Measurements from ENCODE around the gene HADHA.
A peak's percentile ranks its signal among the peaks of the same experiment; 100 is the strongest.

The HADHA gene

DNA sequence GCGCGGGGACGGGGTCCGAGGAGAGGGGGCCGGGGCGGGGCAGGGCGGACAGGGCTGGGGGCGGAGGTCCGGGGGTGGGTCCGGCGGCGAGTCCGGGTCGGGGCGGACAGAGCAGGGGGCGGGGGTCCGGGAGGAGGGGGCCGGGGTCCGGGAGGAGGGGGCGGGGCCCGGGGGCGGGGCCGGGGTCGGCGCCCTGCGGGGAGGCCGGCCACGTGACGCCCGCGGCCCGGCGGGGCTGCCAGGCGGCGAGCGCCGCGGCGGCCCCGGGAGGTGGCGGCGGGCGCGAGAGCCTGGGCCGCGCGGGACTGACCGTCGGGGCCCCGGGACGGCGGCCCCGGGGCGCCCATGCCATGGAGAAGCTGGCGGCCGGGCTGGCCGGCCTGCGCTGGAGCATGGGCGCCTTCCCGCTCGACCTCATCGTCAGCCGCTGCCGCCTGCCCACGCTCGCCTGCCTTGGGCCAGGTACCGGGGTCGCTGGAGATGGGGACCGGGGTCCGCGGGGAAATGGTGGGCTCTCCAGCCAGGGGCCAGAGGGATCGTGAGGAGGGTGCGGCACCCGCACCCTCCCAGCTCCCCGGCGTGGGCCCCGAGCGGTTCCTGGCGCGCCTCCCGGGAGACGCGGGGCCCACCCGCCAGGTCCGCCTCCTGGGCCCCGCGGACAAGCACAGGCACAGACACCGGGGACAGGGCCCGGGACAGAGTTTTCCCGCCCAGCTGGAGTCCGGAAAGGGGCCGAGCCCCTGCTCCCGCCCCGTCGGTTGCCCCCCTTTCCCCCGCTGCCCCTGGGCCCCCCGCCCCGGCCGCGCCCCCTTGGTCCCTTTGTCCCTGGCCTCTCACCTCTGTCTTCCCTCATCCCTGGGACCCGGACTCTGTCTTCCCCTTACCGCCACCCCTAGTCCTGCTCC, 71.3 kb downstream of the HADHA start, which contains the start of gene GAREM2:
Gene GAREM2 (plus strand): TSS at position 218 of the 905 bp plus-strand sequence. CDS start 133 bp downstream, at position 351.
- peak; percentile 38 for DNase-seq

GRCh38 chr2:26172189-26172870, 72.1 kb downstream of the HADHA start:
- peak; percentile 18 for DNase-seq

GRCh38 chr2:26170795-26171194, 73.6 kb downstream of the HADHA start:
- no peak for DNase-seq

- no peak for DNase-seq
Measured at GRCh38 chr2:26169681-26170414, 74.6 kb downstream of the HADHA start.

- no peak for DNase-seq
Measured at GRCh38 chr2:26169226-26169625, 75.2 kb downstream of the HADHA start.

DNA sequence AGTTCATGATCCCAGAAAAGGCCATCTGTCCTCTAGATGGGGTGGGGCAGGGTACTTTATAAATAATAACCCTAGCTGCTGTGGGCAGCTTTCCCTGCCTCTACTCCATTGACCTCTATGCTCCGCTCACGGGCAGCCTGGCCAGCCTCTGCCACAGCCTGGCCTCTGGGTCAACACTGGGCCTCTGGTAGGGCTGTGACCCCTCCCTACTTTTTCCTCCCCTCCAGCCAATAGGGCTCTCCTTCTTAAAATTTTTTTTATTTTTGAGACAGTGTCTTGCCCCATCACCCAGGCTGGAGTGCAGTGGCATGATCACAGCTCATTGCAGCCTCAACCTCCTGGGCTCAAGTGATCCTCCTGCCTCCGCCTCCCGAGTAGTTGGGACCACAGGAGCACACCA, 75.6 kb downstream of the HADHA start:
- DNase-seq, result no peak

DNA sequence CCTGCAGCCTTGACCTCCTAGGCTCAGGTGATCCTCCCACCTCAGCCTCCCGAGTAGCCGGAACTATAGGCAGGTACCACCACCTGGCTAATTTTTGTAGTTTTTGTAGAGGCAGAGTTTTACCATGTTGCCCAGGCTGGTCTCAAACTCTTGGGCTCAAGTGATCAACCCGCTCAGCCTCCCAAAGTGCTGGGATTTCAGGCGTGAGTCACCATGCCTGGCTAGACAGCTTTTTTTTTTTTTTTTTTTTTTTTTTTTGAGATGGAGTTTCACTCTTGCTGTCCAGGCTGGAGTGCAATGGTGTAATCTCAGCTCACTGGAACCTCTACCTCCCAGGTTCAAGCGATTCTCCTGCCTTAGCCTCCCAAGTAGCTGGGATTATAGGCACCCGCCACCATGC, 77.9 kb downstream of the HADHA start:
- DNase-seq, result peak; percentile 16

DNA sequence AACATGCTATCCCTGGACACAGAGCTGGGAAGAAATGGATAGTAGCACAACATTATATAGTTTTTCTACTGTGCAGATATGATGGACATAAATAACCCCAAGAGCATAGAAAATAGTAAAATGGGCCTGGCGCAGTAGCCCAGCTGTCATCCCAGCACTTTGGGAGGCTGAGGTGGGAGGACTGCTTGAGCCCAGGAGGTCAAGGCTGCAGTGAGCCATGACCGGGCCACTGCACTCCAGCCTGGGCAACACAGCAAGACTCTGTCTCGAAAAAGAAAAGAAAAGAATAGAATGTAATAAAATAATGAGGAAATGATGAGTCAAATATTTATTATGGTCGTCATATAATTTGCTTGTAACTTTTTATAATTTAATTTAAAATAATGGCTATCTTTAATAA, 79.0 kb downstream of the HADHA start:
- DNase-seq, result no peak

- no peak for DNase-seq
Measured at GRCh38 chr2:26164641-26165211, 79.7 kb downstream of the HADHA start.

- no peak for DNase-seq
Measured at GRCh38 chr2:26164231-26164630, 80.2 kb downstream of the HADHA start.

- no peak for DNase-seq
Measured at GRCh38 chr2:26162963-26163362, 81.5 kb downstream of the HADHA start.

- DNase-seq, result no peak
Measured at GRCh38 chr2:26161926-26162325, 82.5 kb downstream of the HADHA start.

GRCh38 chr2:26157580-26157979, 86.9 kb downstream of the HADHA start:
- DNase-seq, result no peak

- DNase-seq, result no peak
Measured at GRCh38 chr2:26150243-26150642, 94.2 kb downstream of the HADHA start.

DNA sequence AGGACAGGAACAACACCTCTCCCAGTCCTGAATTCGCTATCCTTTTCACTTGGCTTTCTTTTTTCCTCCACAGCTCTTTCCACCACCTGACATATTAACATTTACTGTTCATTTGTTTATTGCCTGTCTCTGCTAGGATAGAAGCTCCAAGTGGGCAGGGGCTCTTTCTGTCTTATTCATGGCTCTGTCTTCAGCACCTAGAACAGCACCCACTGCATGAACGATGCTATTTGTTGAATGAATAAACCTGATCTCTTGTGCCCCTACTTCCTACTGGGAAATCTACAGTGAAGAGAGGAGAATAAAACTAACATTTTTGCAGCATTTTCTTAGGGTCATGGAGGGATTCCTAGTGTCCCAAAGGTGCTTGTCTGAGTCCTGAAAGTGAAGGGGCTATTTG, 95.9 kb downstream of the HADHA start:
- DNase-seq, result no peak

DNA sequence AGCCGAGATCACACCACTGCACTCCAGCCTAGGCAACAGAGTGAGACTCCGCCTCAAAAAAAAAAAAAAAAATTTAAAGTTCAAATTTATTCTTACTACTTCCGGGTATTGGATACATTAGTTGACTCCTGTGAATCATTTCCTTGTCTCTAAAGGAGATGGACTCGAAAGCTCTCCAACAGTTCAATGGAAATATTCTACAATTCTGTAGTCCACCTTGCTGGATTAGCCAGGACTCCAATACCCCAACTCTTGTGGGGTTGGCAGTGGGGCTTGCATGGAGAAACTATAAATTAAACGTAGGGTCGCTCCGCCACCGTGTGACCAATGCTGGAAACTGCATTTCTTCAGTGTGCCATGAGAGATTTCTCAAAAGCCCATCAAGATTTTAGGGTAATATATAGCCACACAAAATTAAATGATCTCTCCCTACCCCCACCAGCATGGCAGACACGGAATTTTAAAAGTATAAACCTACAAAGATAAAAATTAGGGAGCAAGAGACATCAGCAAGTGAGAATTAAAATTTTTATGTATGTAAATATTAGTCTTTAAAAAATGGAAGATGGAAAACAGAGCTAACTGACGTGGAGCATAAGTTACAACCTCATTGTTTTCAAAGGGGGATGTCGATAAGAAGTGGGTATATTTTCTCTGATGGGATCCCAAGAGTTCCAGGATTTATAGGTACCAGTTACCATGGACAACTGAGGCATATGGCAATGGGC, 99.3 kb downstream of the HADHA start:
- peak; percentile 79 for DNase-seq

DNA sequence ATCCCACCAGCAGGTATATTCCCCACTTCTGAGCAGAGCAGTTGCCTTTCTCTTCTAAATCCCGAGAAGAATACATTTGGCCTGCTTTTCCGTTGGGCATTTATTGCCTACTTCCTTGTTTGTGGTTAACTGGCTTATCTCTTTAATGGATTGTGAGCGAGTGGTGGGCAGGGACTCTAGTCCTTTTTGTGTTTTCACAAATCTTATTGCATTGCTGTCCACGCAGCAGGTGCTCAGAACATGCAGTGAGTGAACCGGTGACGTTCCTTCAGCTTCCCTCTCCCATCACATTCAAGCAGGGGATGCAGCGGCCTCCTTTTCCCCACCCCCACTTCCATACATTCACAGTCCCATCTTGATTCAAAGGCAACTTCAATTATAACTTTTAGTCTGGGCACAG, 100.4 kb downstream of the HADHA start:
- DNase-seq, result peak; percentile 30

GRCh38 chr2:26141145-26141769, 103.2 kb downstream of the HADHA start:
- no peak for DNase-seq

Data from DMS53 (cell line).